Body of pancreas (tissue), 4 donors: Measurements from ENCODE around the gene TMEM263. TPM values are rescaled to one million over a fixed set of nuclear protein-coding genes. Genes with fewer than 3 reads are reported as not detected.

ENCODE experiments used
- ATAC-seq: fragments of 150-250 bp; one replicate; pipeline ENCODE4 v1.9.1; 2016
- DNase-seq, 4 donors: peaks; one replicate each; pipeline ENCODE4 v3.0.0-alpha.2; 2019
- H3K27ac ChIP-seq, 4 donors: fragments of 200-600 bp; sonication (generic); 1 replicate in 3 of 4; 2 replicates in 1 of 4; pipeline versions ENCODE4 v1.5.1 to v1.6.1; 2016 to 2019; ENCODE audit warnings: mild to moderate bottlenecking in 1 of 4, mixed read lengths in 1 of 4, moderate library complexity in 1 of 4
- H3K27me3 ChIP-seq, 2 donors: fragments of 200-600 bp; sonication (generic); one replicate each; pipeline ENCODE4 v1.6.0; 2016; ENCODE audit warnings: mild to moderate bottlenecking in 1 of 2
- H3K36me3 ChIP-seq, 2 donors: fragments of 200-600 bp; sonication (generic); replicated peaks in 1 of 2; 2 replicates each; pipeline ENCODE4 v1.5.1; 2016; ENCODE audit warnings: low read depth in 2 of 2; ENCODE audit not compliant: insufficient read depth in 1 of 2
- H3K4me1 ChIP-seq: fragments of 200-600 bp; sonication (generic); one replicate; pipeline ENCODE4 v1.6.0; 2016
- H3K4me3 ChIP-seq, 2 donors: fragments of 200-600 bp; sonication (generic); 1 replicate in 1 of 2; 2 replicates in 1 of 2; pipeline ENCODE4 v1.5.1; 2016 to 2019
- H3K9me3 ChIP-seq, 3 donors: fragments of 200-600 bp; sonication (generic); 1 replicate in 2 of 3; 2 replicates in 1 of 3; pipeline ENCODE4 v1.5.1; 2016
- POLR2A ChIP-seq, 3 donors: fragments of 450-650 bp; IDR thresholded peaks; one replicate each; pipeline ENCODE4 v1.6.1; 2016; ENCODE audit warnings: antibody characterized with exemption in 3 of 3, mild to moderate bottlenecking in 2 of 3
- WGBS, 2 donors: methylation state at CpG; one replicate each; pipeline ENCODE4 v1.1.5; 2017; 5-methylcytosine and 5-hydroxymethylcytosine counted together
- intact Hi-C: fragments of 100-400 bp; cut with DNase I; formaldehyde crosslinking; loops from one replicate; pipeline ENCODE4 v1.15.1; 2023
- total RNA-seq, 2 donors: library from RNA; depleted of rRNA; stranded (reverse); fragments of >200 nt; gene quantifications; one replicate each; pipeline ENCODE4 v1.1.0, GENCODE V29; 2016
- TF ChIP-seq, protein P1 (sequence below), 7 experiments: fragments of 450-650 bp in 4 of 7; fragments of 200-600 bp in 3 of 7; sonication (generic) in 3 of 7; IDR thresholded peaks; one replicate each; pipeline ENCODE4 v1.5.1; 2016 to 2019; ENCODE audit warnings: antibody characterized with exemption in 7 of 7

The TMEM263 gene
- total RNA-seq, 2 donors from 2014 or later = 27.4 to 33.5 TPM

DNA sequence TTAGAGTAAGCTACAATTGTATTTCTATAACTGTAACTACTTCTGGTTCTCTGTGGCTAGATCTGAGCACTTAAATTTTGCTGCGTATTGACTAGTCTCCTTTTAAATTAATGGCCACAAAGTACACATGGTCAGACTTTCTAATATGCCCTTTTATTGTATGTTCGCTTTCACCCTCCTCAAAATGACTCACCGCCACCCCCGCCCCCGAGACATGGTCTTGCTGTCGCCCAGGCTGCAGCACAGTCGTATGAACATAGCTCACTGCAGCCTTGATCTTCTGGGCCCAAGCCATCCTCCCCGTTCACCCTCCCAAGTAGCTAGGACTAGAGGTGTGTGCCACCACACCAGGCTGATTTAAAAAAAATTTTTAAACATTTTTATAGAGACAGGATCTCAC lies 19.4 kb downstream of the TMEM263 start:
- WGBS, 2 donors = 81 to 92% methylated on average over 8 of the region's 8 CpGs
- intact Hi-C loops = no loop called here
- Histone ChIP-seq H3K4me3 (no peak overlapping the region), H3K27ac (peak overlapping the region; percentile 38 to 88 (median 74)), H3K4me1 (peaks cover 80% of the 10 kb centered on the region), H3K36me3 (peaks cover 0 to 3% of the 10 kb centered on the region in 2 donors), H3K27me3 (no peaks in the 10 kb centered on the region), H3K9me3 (no peaks in the 10 kb centered on the region)
- ATAC-seq (no peak), DNase-seq (no peak)
- TF ChIP-seq, protein P1, sequence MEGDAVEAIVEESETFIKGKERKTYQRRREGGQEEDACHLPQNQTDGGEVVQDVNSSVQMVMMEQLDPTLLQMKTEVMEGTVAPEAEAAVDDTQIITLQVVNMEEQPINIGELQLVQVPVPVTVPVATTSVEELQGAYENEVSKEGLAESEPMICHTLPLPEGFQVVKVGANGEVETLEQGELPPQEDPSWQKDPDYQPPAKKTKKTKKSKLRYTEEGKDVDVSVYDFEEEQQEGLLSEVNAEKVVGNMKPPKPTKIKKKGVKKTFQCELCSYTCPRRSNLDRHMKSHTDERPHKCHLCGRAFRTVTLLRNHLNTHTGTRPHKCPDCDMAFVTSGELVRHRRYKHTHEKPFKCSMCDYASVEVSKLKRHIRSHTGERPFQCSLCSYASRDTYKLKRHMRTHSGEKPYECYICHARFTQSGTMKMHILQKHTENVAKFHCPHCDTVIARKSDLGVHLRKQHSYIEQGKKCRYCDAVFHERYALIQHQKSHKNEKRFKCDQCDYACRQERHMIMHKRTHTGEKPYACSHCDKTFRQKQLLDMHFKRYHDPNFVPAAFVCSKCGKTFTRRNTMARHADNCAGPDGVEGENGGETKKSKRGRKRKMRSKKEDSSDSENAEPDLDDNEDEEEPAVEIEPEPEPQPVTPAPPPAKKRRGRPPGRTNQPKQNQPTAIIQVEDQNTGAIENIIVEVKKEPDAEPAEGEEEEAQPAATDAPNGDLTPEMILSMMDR (IDR thresholded peaks at IDR 0.05) = no peak
- no peak for TF ChIP-seq POLR2A (IDR thresholded peaks at IDR 0.05)

DNA sequence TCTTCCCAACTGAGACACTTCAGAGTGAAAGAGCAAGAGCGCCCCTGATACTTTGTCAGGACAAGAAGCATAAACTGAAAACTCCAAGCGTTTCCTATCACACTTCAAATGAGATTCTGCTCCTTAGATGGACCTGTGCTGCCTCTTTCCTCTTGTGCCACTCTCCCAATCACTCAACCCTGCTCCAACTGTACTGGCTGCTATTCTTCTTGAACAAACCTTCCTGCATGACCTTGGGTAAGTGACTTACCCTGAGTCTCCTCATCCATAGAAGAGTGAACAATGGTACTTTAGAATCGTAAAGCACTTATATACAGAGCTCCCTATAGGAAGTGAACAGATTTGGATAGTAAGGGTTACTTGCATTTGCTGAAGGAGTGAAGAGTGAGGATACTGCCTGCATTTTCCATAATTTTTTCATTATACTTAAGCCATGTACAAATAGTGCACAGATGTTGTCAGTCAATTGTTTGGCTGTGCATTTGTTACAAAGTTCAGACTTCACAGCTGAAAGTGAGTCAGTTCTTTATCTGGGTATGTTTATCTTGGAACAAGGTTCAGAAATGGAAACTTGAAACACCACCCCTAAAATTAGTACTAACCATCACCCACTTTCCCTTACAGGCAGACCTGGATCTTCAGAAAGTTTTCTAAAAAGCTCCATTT lies 20.4 kb downstream of the TMEM263 start:
- DNase-seq = peak in 1 of 4 donors; percentile 60
- peak; percentile 89 for ATAC-seq
- Histone ChIP-seq H3K27ac (peak overlapping the region; percentile 38 to 88 (median 74)), H3K4me1 (peaks cover 77% of the 10 kb centered on the region), H3K4me3 (no peak overlapping the region), H3K36me3 (peaks cover 0 to under 1% of the 10 kb centered on the region in 2 donors), H3K27me3 (no peaks in the 10 kb centered on the region), H3K9me3 (no peaks in the 10 kb centered on the region)
- TF ChIP-seq POLR2A (IDR thresholded peaks at IDR 0.05) = no peak
- TF ChIP-seq, protein P1 (IDR thresholded peaks at IDR 0.05) = no peak
- 45 to 51% methylated on average over 3 of the region's 3 CpGs for WGBS, 2 donors
- intact Hi-C loops = no loop called here

DNA sequence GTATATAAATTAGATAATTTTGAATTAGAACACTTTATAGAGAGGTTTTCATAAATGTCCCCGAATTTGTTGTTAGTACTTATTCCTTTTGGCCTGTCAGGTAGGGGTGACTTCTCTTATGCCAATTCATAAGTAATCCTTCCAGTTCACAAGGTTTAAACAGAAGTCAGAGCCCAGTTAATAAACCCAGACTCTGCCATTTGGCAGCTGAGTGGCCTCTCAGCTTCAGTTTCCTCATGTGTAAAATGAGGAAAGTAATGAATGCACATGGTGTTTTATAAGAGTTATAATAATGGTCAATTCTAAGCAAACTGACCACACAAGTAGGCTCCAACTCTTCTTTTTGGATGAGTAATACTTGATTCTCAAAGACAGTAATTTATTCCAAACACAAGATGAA lies 21.0 kb downstream of the TMEM263 start:
- no peaks in the 10 kb centered on the region for H3K36me3 ChIP-seq
- DNase-seq (peak; percentile 36 to 59 (median 52)), ATAC-seq (peak; percentile 72)
- H3K9me3 ChIP-seq = no peaks in the 10 kb centered on the region
- intact Hi-C loops = no loop called here
- peak overlapping the region; percentile 38 to 88 (median 68) for H3K27ac ChIP-seq
- H3K4me3 ChIP-seq = no peak overlapping the region
- no peak for TF ChIP-seq POLR2A (IDR thresholded peaks at IDR 0.05)
- TF ChIP-seq, protein P1 (IDR thresholded peaks at IDR 0.05) = no peak
- WGBS, 2 donors = 12 to 25% methylated on average over 1 of the region's 1 CpG
- no peaks in the 10 kb centered on the region for H3K27me3 ChIP-seq
- peaks cover 72% of the 10 kb centered on the region for H3K4me1 ChIP-seq

DNA sequence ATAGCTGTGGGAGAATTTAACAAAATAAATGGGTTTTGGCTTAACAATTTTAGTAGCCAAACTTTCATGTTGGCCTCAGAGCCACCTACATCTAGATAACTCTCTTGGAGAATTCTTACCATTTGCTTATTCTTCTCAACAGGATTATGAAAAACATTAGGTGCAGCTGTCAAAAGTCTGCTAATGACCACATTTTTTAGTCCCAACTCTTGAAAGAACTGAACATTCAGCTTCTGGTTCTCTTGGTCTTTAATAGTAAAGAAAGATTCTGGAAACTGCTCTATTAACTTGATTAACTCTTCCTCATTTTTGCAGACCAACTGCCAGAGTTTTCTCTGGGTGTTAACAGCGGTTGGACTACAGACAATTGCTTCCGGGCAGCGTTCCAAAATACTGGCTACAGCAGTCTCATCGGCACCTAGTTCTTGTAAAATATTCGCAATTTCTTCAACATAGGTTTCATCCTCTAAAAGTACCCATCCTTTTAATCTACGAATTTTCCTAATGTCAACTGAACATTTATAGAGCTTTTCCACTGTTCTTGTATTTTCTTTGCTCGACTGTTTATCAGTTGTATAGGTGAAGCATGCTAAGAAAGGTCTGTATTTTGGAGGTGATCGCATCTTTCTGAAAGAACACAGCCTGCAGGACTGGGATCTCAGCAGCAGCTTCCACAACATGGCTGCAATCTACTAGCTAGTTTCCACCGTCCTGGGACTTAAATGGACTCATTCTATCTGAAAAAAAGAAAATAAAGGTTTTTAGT lies 22.5 kb downstream of the TMEM263 start:
- no peaks in the 10 kb centered on the region for H3K27me3 ChIP-seq
- H3K4me3 ChIP-seq = no peak overlapping the region

More for the DNA sequence above, 22.5 kb downstream of the TMEM263 start:
- H3K9me3 ChIP-seq = no peaks in the 10 kb centered on the region
- ATAC-seq = no peak
- WGBS, 2 donors = 28 to 29% methylated on average over 9 of the region's 9 CpGs
- TF ChIP-seq POLR2A (IDR thresholded peaks at IDR 0.05) = no peak
- TF ChIP-seq, protein P1 (IDR thresholded peaks at IDR 0.05) = no peak
- no peaks in the 10 kb centered on the region for H3K36me3 ChIP-seq
- peak overlapping the region; percentile 14 to 88 (median 56) for H3K27ac ChIP-seq
- H3K4me1 ChIP-seq = peaks cover 57% of the 10 kb centered on the region
- peak; percentile 58 to 75 (median 70) for DNase-seq
- intact Hi-C loops = no loop called here
